ENCODE measurements around the gene ZNF444. TPM values are rescaled to one million over a fixed set of nuclear protein-coding genes. Genes with fewer than 3 reads are reported as not detected.

ZNF444 gene
- total and polyA plus RNA-seq, 2 of the 8 experiments (the other 6 are each of a cell fraction or from before 2014, with no cell fraction given) = 49.5 to 54.5 TPM

DNA sequence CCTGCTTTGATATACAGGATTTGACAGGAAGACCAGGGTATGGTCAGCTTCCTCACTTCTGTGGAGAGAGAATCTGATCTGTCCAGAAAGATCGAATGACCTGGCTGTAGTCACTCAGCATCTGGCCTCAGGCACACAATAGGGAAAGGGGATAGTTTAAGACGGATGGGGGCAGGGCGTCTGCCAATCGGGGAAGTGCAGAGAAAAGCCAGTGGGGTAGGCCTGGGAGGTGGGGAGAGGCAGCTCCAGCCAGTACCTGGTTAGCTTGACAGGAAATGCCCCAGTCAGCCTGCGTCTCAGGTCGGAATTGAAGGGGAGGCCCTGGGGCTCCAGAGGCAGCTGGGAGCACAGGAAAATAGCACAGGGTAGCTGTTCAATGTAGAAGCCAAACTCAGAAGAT lies 12.4 kb downstream of the ZNF444 start (continued):
- peak in 1 of 2 experiments; percentile 73; a peak in 2 of 4 replicates for TF ChIP-seq SIN3A (conservative IDR thresholded peaks at IDR 0.05 in 1 of 2, IDR thresholded peaks at IDR 0.05 in 1 of 2; ENCODE audit: low read depth in 1 of 2, low read length in 2 of 2)
- TF ChIP-seq TBP (IDR thresholded peaks at IDR 0.05; ENCODE audit: low read depth, low read length) = 0 out of 2 replicates have a peak, but pooled peaks have one; percentile 24
- TF ChIP-seq TEAD4 (IDR thresholded peaks at IDR 0.05; ENCODE audit: low read depth, low read length) = no peak

All from H1 (cell line).